Thyroid gland (tissue), 4 donors: ENCODE data around the gene FOXO3. TPM values are rescaled to one million over a fixed set of nuclear protein-coding genes. Genes with fewer than 3 reads are reported as not detected.

Experiments used
- DNase-seq, 2 donors: peaks; one replicate each; pipeline ENCODE4 v3.0.0-alpha.2; 2019
- H3K27ac ChIP-seq, 3 donors: fragments of 200-600 bp; sonication (generic); 1 replicate in 2 of 3; 2 replicates in 1 of 3; pipeline ENCODE4 v1.5.1; 2016 to 2019; ENCODE audit warnings: mild to moderate bottlenecking in 1 of 3, moderate library complexity in 1 of 3
- H3K27me3 ChIP-seq: fragments of 200-600 bp; sonication (generic); one replicate; pipeline ENCODE4 v1.5.1; 2019
- H3K36me3 ChIP-seq, 2 donors: fragments of 200-600 bp; sonication (generic); one replicate each; pipeline ENCODE4 v1.5.1; 2016 to 2019
- H3K4me1 ChIP-seq, 2 donors: fragments of 200-600 bp; sonication (generic); one replicate each; pipeline ENCODE4 v1.5.1; 2017 to 2019
- H3K4me3 ChIP-seq, 3 donors: fragments of 200-600 bp; sonication (generic); replicated peaks in 1 of 3; 1 replicate in 2 of 3; 2 replicates in 1 of 3; pipeline ENCODE4 v1.5.1; 2016; ENCODE audit warnings: mild to moderate bottlenecking in 1 of 3
- H3K9me3 ChIP-seq: fragments of 200-600 bp; sonication (generic); one replicate; pipeline ENCODE4 v1.5.1; 2017
- CTCF ChIP-seq, 6 experiments: fragments of 200-600 bp in 3 of 6; fragments of 450-650 bp in 3 of 6; sonication (generic) in 3 of 6; IDR thresholded peaks; one replicate each; pipeline ENCODE4 v1.5.1; 2016 to 2019; ENCODE audit warnings: antibody characterized with exemption in 6 of 6, mild to moderate bottlenecking in 2 of 6, inconsistent platforms in 1 of 6, moderate library complexity in 1 of 6
- POLR2A ChIP-seq, 2 donors: fragments of 450-650 bp; IDR thresholded peaks; one replicate each; pipeline ENCODE4 v1.6.1; 2017; ENCODE audit warnings: antibody characterized with exemption in 2 of 2, mild to moderate bottlenecking in 2 of 2, moderate library complexity in 1 of 2
- WGBS, 2 donors: methylation state at CpG; one replicate each; pipeline ENCODE4 v1.1.5; 2017; 5-methylcytosine and 5-hydroxymethylcytosine counted together
- intact Hi-C: fragments of 100-400 bp; cut with DNase I; formaldehyde crosslinking; loops from one replicate; pipeline ENCODE4 v1.15.1; 2023
- total RNA-seq, 4 donors: library from RNA; depleted of rRNA; stranded (reverse); fragments of >200 nt; gene quantifications; one replicate each; pipeline ENCODE4 v1.2.3, GENCODE V29; 2016

The FOXO3 gene
- total RNA-seq, 4 donors from 2014 or later = 61.8 to 103 (median 76.8) TPM

- TF ChIP-seq POLR2A (IDR thresholded peaks at IDR 0.05) (no peak), CTCF (IDR thresholded peaks at IDR 0.05) (no peak)
- Histone ChIP-seq H3K4me3 (no peak overlapping the region), H3K27me3 (no peaks in the 10 kb centered on the region), H3K4me1 (peaks cover 100% of the 10 kb centered on the region in 2 donors), H3K9me3 (no peaks in the 10 kb centered on the region), H3K27ac (peak overlapping the region; percentile 50 to 89 (median 88)), H3K36me3 (no peaks in the 10 kb centered on the region)
- intact Hi-C loops = no loop called here
- DNase-seq = no peak
- WGBS, 2 donors = 19 to 29% methylated on average over 8 of the region's 8 CpGs
Measured at GRCh38 chr6:108591040-108591816, 30.5 kb downstream of the FOXO3 start.

GRCh38 chr6:108592371-108593337 is 31.9 kb downstream of the FOXO3 start:
- DNase-seq = peak in 1 of 2 donors; percentile 20
- Histone ChIP-seq H3K36me3 (no peaks in the 10 kb centered on the region), H3K27ac (peak overlapping the region; percentile 60 to 89 (median 88)), H3K27me3 (no peaks in the 10 kb centered on the region), H3K9me3 (no peaks in the 10 kb centered on the region), H3K4me3 (no peak overlapping the region), H3K4me1 (peaks cover 100% of the 10 kb centered on the region in 2 donors)
- TF ChIP-seq CTCF (IDR thresholded peaks at IDR 0.05) = no peak
- TF ChIP-seq POLR2A (IDR thresholded peaks at IDR 0.05) = no peak
- 61 to 71% methylated on average over 10 of the region's 10 CpGs for WGBS, 2 donors
- intact Hi-C loops = no loop called here

GRCh38 chr6:108594151-108594550 is 33.4 kb downstream of the FOXO3 start:
- peaks cover 100% of the 10 kb centered on the region in 2 donors for H3K4me1 ChIP-seq
- TF ChIP-seq POLR2A (IDR thresholded peaks at IDR 0.05) (no peak), CTCF (IDR thresholded peaks at IDR 0.05) (no peak)
- WGBS, 2 donors = 64 to 74% methylated on average over 1 of the region's 1 CpG

GRCh38 chr6:108594640-108595039 is 33.9 kb downstream of the FOXO3 start:
- 71 to 72% methylated on average over 4 of the region's 4 CpGs for WGBS, 2 donors
- TF ChIP-seq CTCF (IDR thresholded peaks at IDR 0.05) = no peak
- no peak for TF ChIP-seq POLR2A (IDR thresholded peaks at IDR 0.05)
- intact Hi-C loops = no loop called here
- H3K4me3 ChIP-seq = no peak overlapping the region
- DNase-seq = peak; percentile 22 to 28
- H3K27ac ChIP-seq = peak overlapping the region; percentile 60 to 89 (median 88)
- H3K27me3 ChIP-seq = no peaks in the 10 kb centered on the region
- peaks cover 95 to 100% of the 10 kb centered on the region in 2 donors for H3K4me1 ChIP-seq
- H3K9me3 ChIP-seq = no peaks in the 10 kb centered on the region
- H3K36me3 ChIP-seq = no peaks in the 10 kb centered on the region

More at GRCh38 chr6:108594151-108594550, 33.4 kb downstream of the FOXO3 start:
- intact Hi-C loops = no loop called here
- H3K36me3 ChIP-seq = no peaks in the 10 kb centered on the region
- no peak overlapping the region for H3K4me3 ChIP-seq
- no peaks in the 10 kb centered on the region for H3K27me3 ChIP-seq
- H3K27ac ChIP-seq = peak overlapping the region; percentile 60 to 89 (median 88)
- no peaks in the 10 kb centered on the region for H3K9me3 ChIP-seq
- no peak for DNase-seq
